NCI-H1105 (cell line): Measurements from ENCODE around the gene ID1.
"Not testable (repeated sequence)": the region's sequence is repeated elsewhere in the genome, so short reads cannot be mapped to it uniquely, and the experiment has no call there.

Experiments
- DNase-seq: peaks from one replicate; lab custom pipeline; 2025; lab: John Stamatoyannopoulos, UW

The ID1 gene

GRCh38 chr20:31638317-31638716 lies 33.2 kb downstream of the ID1 start:
- DNase-seq = no peak

DNA sequence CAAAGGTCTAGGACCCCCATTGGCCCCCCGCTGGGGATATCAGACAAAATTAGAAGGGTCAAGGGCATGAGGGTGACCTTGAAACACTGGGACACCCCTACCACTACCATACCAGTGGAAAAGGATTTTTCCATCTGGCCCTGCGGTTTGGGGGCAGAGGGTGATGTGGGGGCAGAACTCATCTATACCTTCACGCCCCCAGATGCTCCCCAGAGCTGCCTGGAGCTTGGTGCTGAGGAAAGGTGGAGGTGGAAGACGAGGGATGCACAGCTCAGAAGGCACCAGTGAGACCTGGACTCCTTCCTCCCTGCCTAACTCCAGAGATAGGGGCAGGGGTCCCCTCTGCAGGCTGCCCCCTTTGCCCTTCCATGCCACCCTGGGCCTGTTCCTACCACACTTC lies 33.7 kb downstream of the ID1 start:
- DNase-seq = no peak

DNA sequence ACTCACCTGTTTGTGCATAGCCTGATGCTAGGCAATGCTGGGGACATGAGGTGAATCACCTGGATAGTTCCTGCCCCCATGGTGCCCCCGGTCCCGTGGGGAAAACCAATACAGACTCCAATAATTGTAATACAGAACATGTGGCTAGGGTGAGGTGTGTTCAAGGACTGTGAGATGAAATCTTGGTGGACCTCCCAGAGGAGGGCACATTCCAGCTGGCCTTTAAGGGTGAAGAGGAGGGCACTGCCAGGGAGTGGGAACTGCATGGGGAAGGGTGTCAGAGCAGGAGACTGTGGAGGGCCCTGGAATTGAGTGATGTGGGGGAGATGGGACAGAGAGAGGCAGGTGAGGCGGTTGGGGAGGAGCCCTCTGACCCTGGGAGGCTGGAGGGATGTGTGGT lies 35.2 kb downstream of the ID1 start:
- DNase-seq = no peak

DNA sequence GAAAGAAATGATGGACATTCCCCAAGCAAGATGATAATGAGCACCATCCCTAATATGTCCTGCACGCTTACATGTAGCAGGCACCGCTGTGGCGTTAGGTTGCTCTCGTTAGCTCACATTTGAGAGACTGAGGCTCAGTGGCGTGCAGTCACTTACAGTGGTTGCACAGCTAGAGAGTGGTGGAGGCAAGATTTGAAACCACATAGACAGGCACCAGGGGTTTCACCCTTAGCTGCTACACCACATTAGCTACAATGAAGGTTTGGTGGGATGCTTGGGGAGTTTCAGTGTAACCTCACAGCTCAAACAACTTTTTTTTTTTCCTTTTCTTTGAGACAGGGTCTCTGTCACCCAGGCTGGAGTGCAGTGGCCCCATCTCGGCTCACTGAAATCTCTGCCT lies 36.3 kb downstream of the ID1 start:
- no peak for DNase-seq

GRCh38 chr20:31642837-31643236 lies 37.7 kb downstream of the ID1 start:
- no peak for DNase-seq

- DNase-seq = no peak
Observed at GRCh38 chr20:31643522-31643921, 38.4 kb downstream of the ID1 start.

GRCh38 chr20:31644701-31645100 lies 39.6 kb downstream of the ID1 start:
- no peak for DNase-seq

DNA sequence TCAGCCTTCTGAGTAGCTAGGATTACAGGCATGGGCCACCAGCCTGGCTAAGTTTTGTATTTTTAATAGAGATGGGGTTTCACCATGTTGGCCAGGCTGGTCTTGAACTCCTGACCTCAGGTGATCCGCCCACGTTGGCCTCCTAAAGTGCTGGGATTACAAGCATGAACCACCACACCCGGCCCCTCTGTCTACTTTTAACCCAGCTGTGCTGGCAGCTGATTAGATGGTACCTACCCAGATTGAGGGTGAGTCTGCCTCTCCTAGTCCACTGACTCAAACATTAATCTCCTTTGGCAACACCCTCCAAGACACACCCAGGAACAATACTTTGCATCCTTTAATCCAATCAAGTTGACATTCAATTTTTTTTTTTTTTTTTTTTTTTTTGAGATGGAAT lies 43.0 kb downstream of the ID1 start:
- not testable (repeated sequence) for DNase-seq

DNA sequence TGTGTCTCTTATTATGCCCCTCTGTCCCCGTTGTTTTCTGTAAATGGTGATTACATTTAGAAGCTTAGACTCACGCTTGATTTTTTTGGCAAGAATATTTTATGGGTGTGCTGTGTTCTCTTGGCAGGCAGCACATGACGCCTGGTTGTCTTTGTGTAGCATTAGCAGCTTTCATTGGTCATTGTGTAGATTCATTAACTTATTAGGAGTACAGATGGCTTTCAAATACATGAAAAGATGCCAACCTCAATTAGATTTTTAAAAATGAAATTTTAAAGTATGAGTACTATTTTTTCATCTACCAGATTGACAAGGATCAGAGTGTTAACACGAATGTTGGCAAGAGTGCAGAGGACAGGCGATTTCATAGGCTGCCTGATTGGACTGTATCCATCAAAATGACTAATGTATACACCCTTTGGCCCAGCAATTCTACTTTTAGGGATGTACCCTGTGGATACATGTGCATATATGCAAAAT lies 47.9 kb downstream of the ID1 start:
- DNase-seq = peak; percentile 82

DNA sequence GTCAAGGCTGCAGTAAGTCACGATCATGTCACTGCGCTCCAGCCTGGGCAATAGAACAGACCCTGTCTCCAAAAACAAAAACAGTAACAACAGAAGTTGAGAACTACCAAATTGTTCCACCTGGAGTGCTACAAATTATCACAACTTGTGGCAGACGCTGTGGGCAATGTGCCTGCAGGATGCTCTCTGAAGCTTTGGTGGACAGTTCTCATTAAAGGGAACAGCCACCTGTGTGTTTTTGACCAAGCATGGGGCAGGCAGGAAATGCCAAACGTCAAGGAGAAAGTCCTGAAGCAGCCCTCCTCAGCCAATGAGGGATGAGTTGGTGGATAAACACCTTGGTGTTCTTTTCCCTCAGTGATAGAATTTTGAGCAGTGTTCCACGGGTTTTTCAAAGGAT lies 48.5 kb downstream of the ID1 start:
- DNase-seq = no peak

- no peak for DNase-seq
Observed at GRCh38 chr20:31654534-31654933, 49.4 kb downstream of the ID1 start.
